Common myeloid progenitor, CD34-positive (primary cell): Measurements from ENCODE around the gene HAUS2.
A peak's percentile ranks its signal among the peaks of the same experiment; 100 is the strongest.

Experiments used
- CTCF ChIA-PET: fragments of 350-600 bp; sonication (Branson Sonifier 250); formaldehyde crosslinking; loops from one replicate; lab custom pipeline; 2021; ENCODE audit warnings: antibody characterized with exemption; lab: Charles Lee
- POLR2A ChIA-PET: fragments of 350-600 bp; sonication (Branson Sonifier 250); formaldehyde crosslinking; loops from one replicate; lab custom pipeline; 2021; ENCODE audit warnings: antibody characterized with exemption; lab: Charles Lee
- DNase-seq, 3 donors: peaks; one replicate each; pipeline versions ENCODE4 v3.0.0 to v3.0.0-alpha.2; 2013
- H3K27ac ChIP-seq, 2 experiments: 1 replicate in 1 of 2; 2 replicates in 1 of 2; pipeline ENCODE4 v1.7.0; 2013; ENCODE audit warnings: inconsistent platforms in 2 of 2, low read length in 2 of 2, mild to moderate bottlenecking in 2 of 2, low read depth in 1 of 2, moderate library complexity in 1 of 2; ENCODE audit not compliant: severe bottlenecking in 2 of 2, insufficient read depth in 1 of 2, poor library complexity in 1 of 2
- H3K27me3 ChIP-seq, 5 experiments: replicated peaks in 2 of 5; 1 replicate in 3 of 5; 2 replicates in 2 of 5; pipeline versions ENCODE4 v1.6.1 to v1.7.0; 2013; ENCODE audit warnings: low read length in 4 of 5, mild to moderate bottlenecking in 2 of 5, moderate library complexity in 2 of 5, inconsistent platforms in 1 of 5; ENCODE audit not compliant: insufficient read depth in 5 of 5, control insufficient read depth in 4 of 5
- H3K36me3 ChIP-seq, 4 experiments: 1 replicate in 2 of 4; 2 replicates in 2 of 4; pipeline versions ENCODE4 v1.6.1 to v1.7.0; 2013; ENCODE audit warnings: low read length in 3 of 4, control low read depth in 1 of 4, mild to moderate bottlenecking in 1 of 4; ENCODE audit not compliant: control insufficient read depth in 4 of 4, insufficient read depth in 4 of 4
- H3K4me1 ChIP-seq, 4 experiments: 1 replicate in 3 of 4; 2 replicates in 1 of 4; pipeline versions ENCODE4 v1.6.1 to v1.7.1; 2013; ENCODE audit warnings: low read length in 3 of 4, mild to moderate bottlenecking in 3 of 4, control low read depth in 1 of 4, inconsistent platforms in 1 of 4, moderate library complexity in 1 of 4; ENCODE audit not compliant: control insufficient read depth in 4 of 4, insufficient read depth in 4 of 4; ENCODE audit errors: control extremely low read depth in 1 of 4
- H3K4me3 ChIP-seq, 7 experiments: 1 replicate in 4 of 7; 2 replicates in 3 of 7; pipeline versions ENCODE4 v1.5.1 to v1.7.0; 2013; ENCODE audit warnings: mild to moderate bottlenecking in 7 of 7, low read length in 6 of 7, moderate library complexity in 6 of 7, inconsistent platforms in 2 of 7, low read depth in 2 of 7, control low read depth in 1 of 7; ENCODE audit not compliant: insufficient read depth in 4 of 7, control insufficient read depth in 1 of 7; ENCODE audit errors: extremely low read depth in 1 of 7
- H3K9me3 ChIP-seq, 5 experiments: 1 replicate in 4 of 5; 2 replicates in 1 of 5; pipeline versions ENCODE4 v1.6.1 to v1.7.1; 2013; ENCODE audit warnings: low read length in 4 of 5, mild to moderate bottlenecking in 2 of 5, inconsistent platforms in 1 of 5, low read depth in 1 of 5, moderate library complexity in 1 of 5; ENCODE audit not compliant: control insufficient read depth in 4 of 5, insufficient read depth in 2 of 5; ENCODE audit errors: control extremely low read depth in 1 of 5
- WGBS: methylation state at CpG from one replicate; pipeline ENCODE4 v1.1.5; 2013; ENCODE audit not compliant: insufficient coverage; 5-methylcytosine and 5-hydroxymethylcytosine counted together

The HAUS2 gene

DNA sequence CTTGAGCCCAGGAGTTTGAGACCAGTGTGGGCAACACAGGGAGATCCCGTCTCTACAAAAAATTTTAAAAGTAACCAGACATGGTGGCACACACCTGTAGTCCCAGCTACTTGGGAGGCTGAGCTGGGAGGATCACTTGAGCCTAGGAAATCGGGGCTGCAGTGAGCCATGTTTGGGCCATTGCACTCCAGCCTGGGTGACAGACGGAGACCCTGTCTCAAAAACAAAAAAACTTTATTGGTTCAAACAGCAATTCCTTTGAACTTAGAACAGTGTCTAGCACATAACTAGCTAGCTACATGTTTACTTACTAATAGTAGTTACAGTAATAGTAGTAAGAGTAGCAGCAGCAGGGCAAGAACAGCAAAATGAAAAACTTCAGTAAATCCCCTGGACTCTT is 10.1 kb downstream of the HAUS2 start:
- Histone ChIP-seq H3K9me3 (no peaks in the 10 kb centered on the region), H3K36me3 (peaks cover 11 to 41% (median 36%) of the 10 kb centered on the region in 4 experiments), H3K27ac (no peak overlapping the region), H3K4me3 (no peak overlapping the region), H3K4me1 (peaks cover 0 to under 1% (median 0%) of the 10 kb centered on the region in 4 experiments), H3K27me3 (no peaks in the 10 kb centered on the region)
- ChIA-PET CTCF (interaction anchor here (2.5 kb wide), 1 partner anchor 14 kb away, joined by 8 read pairs; no protein-coding TSS in a partner anchor), POLR2A (interaction anchor here (1.3 kb wide), 1 partner anchor 11 kb away, joined by 4 read pairs; no protein-coding TSS in a partner anchor)
- 100% methylated on average over 1 of the region's 3 CpGs for WGBS
- no peak for DNase-seq

DNA sequence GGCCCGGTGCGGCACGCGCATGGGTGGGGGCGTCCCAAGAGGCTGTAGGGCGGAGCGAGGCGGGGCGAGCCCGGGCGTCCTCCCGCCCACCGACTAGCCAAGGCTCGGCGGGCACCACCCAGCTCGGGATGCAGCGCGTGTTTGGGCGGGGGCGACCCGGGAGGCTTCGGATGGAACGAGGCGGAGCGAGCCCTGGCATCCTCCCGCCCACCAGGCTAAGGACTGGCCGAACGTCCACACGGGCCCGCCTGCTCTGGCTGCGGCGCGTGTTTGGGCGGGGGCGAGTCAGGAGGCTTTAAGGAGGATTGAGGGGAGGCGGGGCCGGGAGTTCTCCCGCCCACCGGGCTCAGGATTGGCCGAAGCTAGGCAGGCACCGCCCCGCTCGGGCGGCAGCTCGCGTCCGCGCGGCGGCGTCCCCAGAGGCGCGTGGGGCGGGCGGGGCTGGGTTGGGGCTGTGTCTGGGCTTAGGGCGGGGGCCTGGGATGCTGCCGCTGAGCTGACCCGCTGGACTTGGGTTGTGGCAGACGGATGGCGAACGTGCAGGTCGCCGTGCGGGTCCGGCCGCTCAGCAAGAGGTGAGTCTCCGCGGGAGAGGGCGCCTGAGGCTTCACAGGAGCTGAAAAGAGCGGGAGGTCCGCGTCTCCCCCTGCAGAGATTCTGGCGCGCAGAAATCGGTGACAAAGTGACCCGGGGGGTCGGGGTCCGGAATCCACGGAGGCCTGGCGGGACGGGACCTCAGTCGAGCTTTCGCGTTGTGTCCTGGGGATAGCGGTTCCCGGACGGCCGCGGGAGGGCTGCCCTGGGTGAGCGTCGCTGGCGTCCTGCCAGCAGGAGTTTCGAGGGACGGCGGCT is 26.8 kb downstream of the HAUS2 start, which contains the start of gene STARD9:
TSS of gene STARD9 (plus strand) at position 419 of the 852 bp plus-strand sequence. CDS start at position 529, 110 bp downstream.
- CTCF ChIA-PET, result interaction anchor here (0.8 to 3.4 kb wide), 7 partner anchors 9 to 33 kb away, joined by 3 to 14 read pairs (median 5); no protein-coding TSS in a partner anchor
- H3K36me3 ChIP-seq, result no peaks in the 10 kb centered on the region

GRCh38 chr15:42576040-42576594 is 27.5 kb downstream of the HAUS2 start:
- CTCF ChIA-PET, result interaction anchor here (0.8 to 3.4 kb wide), 8 partner anchors 8 to 33 kb away, joined by 3 to 14 read pairs (median 4); no protein-coding TSS in a partner anchor
- H3K36me3 ChIP-seq, result no peaks in the 10 kb centered on the region
- H3K9me3 ChIP-seq, result no peaks in the 10 kb centered on the region
- H3K4me3 ChIP-seq, result peak overlapping the region; percentile 67 to 91 (median 83)
- WGBS, result 10% methylated on average over 9 of the region's 16 CpGs
- POLR2A ChIA-PET, result interaction anchor here (1.2 to 2.7 kb wide), 3 partner anchors 12 to 32 kb away, joined by 7 to 12 read pairs (median 11); partner anchors contain the start of genes HAUS2 and LRRC57
- peaks cover 10 to 58% (median 43%) of the 10 kb centered on the region in 4 experiments for H3K4me1 ChIP-seq
- DNase-seq, result no peak
- H3K27ac ChIP-seq, result peak overlapping the region in 1 of 2 experiments; percentile 64
- no peaks in the 10 kb centered on the region for H3K27me3 ChIP-seq

More for the DNA sequence above, 26.8 kb downstream of the HAUS2 start, which contains the start of gene STARD9:
- 0% methylated on average over 79 of the region's 95 CpGs for WGBS
- Histone ChIP-seq H3K4me1 (peaks cover 10 to 51% (median 38%) of the 10 kb centered on the region in 4 experiments), H3K27ac (peak within 1 kb of the TSS in 1 of 2 experiments; percentile 64), H3K4me3 (peak within 1 kb of the TSS; percentile 67 to 91 (median 83)), H3K9me3 (no peaks in the 10 kb centered on the region), H3K27me3 (no peaks in the 10 kb centered on the region)
- peak; percentile 96 to 99 (median 98) for DNase-seq
- POLR2A ChIA-PET, result interaction anchor here (0.5 to 2.7 kb wide), 6 partner anchors 9 to 32 kb away, joined by 3 to 12 read pairs (median 6); partner anchors contain the start of genes HAUS2 and LRRC57

DNA sequence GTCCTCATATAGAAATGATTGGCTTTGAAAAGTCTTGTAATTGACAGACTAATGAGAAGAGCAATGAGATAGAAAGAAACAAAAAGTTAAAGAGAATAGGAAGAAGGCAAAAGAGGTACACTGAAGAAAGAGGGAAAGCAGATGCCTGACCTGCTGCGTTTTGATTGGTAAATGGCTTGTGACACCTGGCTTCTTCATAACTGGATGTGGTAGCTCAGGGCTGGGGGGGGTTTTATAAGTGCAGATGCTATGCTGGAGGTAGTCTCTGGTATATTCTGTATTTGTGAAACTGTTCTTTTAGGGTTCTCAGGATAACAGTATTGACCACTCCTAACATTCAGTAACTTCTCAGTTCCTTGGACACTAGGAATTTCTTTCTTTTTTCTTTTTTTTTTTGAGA is 28.1 kb downstream of the HAUS2 start:
- ChIA-PET POLR2A (interaction anchor here (2.7 kb wide), 1 partner anchor 28 kb away, joined by 12 read pairs; the partner anchor contains the start of genes HAUS2 and LRRC57), CTCF (interaction anchor here (1.1 to 3.4 kb wide), 4 partner anchors 14 to 32 kb away, joined by 3 to 14 read pairs (median 3); no protein-coding TSS in a partner anchor)
- Histone ChIP-seq H3K27me3 (no peaks in the 10 kb centered on the region), H3K9me3 (no peaks in the 10 kb centered on the region), H3K4me1 (peaks cover 11 to 63% (median 49%) of the 10 kb centered on the region in 4 experiments), H3K4me3 (peak overlapping the region in 6 of 7 experiments; percentile 67 to 91 (median 84)), H3K27ac (no peak overlapping the region), H3K36me3 (no peaks in the 10 kb centered on the region)
- WGBS, result 100% methylated on average over 1 of the region's 1 CpG
- DNase-seq, result peak in 1 of 3 donors; percentile 30

DNA sequence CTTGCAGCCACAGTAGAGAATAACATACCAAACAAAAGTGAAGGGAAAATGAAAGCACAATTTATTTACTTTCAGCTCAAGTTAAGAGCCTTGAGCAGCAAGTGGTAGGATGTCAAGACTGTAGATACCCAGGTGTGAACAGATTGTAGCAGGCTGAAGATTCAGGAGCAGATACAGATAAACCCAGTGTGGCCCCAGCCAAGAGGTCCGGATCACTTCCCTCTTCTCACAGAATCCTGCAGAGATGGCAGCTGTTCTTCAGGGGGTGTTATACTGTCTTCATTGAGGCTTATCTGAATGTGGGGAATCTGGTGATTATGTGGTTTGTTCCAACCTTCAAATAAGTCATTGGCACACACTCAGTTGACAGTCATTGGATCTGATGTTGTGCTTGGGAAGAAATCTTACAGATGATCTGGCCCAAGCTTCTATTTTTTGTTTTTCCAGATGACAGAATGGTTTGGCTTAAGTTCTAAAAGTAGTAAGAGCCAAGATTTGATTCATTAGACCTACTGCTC is 28.9 kb downstream of the HAUS2 start:
- no peak overlapping the region for H3K27ac ChIP-seq
- 17% methylated on average over 1 of the region's 1 CpG for WGBS
- ChIA-PET CTCF (interaction anchor here (0.7 to 3.4 kb wide), 3 partner anchors 13 to 31 kb away, joined by 3 to 14 read pairs (median 3); no protein-coding TSS in a partner anchor), POLR2A (interaction anchor here (0.6 to 0.7 kb wide), 2 partner anchors 69 to 71 kb away, joined by 4 to 5 read pairs; no protein-coding TSS in a partner anchor)
- peak overlapping the region in 5 of 7 experiments; percentile 3 to 58 (median 22) for H3K4me3 ChIP-seq
- H3K36me3 ChIP-seq, result no peaks in the 10 kb centered on the region
- no peaks in the 10 kb centered on the region for H3K9me3 ChIP-seq
- H3K27me3 ChIP-seq, result no peaks in the 10 kb centered on the region
- peak in 2 of 3 donors; percentile 35 to 51 for DNase-seq
- peaks cover 16 to 71% (median 56%) of the 10 kb centered on the region in 4 experiments for H3K4me1 ChIP-seq

DNA sequence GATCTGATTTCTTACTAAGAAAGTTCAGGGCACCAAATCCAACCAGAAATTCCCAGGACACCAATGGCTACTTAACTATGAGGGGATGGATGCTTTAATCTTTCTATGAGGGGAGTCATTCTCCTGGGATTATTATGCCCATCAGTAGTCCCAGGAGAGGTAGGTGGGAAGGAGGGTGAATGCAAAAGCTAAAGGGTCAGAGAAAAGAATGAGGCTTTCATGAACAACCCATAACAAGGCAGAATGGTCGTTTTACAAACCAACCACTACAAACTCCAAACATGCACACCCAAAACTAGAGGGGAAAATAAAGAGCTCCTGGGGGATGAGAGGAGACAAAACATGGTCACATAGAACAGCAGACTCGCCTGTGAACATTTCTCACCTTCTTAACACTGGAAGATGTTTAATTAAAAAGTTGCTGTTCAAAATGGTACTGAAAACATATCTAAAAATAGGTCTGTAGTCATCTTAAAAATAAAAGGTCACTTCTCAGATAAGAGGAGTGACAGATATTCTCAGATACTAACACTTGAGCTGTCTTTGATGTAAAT is 30.4 kb downstream of the HAUS2 start:
- Histone ChIP-seq H3K9me3 (no peaks in the 10 kb centered on the region), H3K4me3 (no peak overlapping the region), H3K36me3 (no peaks in the 10 kb centered on the region), H3K27ac (no peak overlapping the region), H3K27me3 (no peaks in the 10 kb centered on the region), H3K4me1 (peaks cover 25 to 85% (median 69%) of the 10 kb centered on the region in 4 experiments)
- WGBS, result 100% methylated on average over 1 of the region's 2 CpGs
- CTCF ChIA-PET, result interaction anchor here (0.7 to 8.1 kb wide), 2 partner anchors 12 to 27 kb away, joined by 3 to 46 read pairs; no protein-coding TSS in a partner anchor
- POLR2A ChIA-PET, result no interaction called here
- no peak for DNase-seq
